NOMO-1 (cell line): ENCODE data around the gene ST13.
"Not testable (repeated sequence)": the region's sequence is repeated elsewhere in the genome, so short reads cannot be mapped to it uniquely, and the experiment has no call there.

Source experiments
- DNase-seq, 2 experiments: peaks; one replicate each; lab custom pipeline; 2025; ENCODE audit not compliant: unreplicated experiment in 2 of 2; lab: John Stamatoyannopoulos, UW

Gene ST13

DNA sequence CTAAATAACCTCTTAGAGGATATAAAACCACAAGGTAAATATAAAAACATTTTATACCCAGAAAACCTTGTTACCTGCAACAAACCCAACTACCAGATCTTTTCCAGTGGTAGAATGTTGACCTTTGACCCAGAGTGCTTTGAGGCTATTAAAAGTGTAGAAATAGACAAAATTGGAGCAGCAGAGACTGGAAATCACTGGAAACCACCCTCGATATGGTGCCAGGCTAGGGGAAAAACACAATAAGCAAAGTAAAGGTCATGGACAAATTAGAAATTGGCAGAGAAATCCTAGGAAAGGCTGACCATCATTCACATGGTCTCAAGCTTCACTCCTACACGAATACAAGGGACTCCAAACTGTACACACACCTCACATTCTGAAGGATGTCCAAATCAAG is 64.0 kb downstream of the ST13 start:
- DNase-seq = no peak

DNA sequence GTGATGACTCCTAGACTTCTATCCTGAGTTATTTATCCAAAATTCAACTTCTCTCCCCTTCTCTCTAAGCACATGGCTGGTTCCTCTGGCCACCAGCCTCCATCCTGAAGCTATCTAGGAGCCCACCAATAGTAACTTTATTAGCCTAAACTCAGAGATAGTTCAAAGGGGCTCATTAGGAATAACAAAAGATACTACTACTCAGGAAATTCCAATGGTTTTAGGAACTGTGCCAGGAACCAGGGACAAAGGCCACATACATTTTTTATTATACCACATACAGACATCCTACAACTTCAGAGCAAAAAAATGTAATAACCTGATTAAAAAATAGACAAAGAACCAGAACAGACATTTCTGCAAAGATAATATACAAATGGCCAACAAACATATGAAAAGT is 65.2 kb downstream of the ST13 start:
- no peak for DNase-seq

GRCh38 chr22:40789131-40789530 is 67.3 kb downstream of the ST13 start:
- no peak for DNase-seq

DNA sequence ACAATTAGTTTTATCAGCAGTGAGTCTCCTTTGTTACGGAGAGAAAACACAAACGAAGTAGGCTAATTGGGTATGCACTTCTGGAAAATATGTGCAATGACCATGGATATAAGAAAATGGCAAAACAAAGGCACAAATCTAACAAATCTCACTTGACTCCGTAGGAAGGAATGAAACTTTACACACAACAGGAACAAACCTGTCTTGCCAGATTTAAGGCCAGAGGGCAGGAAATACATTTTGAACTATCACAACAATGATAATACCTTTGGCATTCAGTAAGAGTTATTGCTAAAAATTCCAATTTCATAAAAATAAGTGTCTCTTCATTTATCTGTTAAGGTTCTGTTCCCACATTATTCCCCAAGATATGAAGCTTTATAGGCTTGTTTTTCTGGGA is 73.9 kb downstream of the ST13 start:
- no peak for DNase-seq

GRCh38 chr22:40781749-40782148 is 74.7 kb downstream of the ST13 start:
- DNase-seq = not testable (repeated sequence)
